Renal cortical epithelial cell (primary cell): ENCODE data around the gene KRCC1. TPM values are rescaled to one million over a fixed set of nuclear protein-coding genes. Genes with fewer than 3 reads are reported as not detected.
"Not testable (repeated sequence)": the region's sequence is repeated elsewhere in the genome, so short reads cannot be mapped to it uniquely, and the experiment has no call there.

Source experiments
- DNase-seq: peaks from one replicate; pipeline ENCODE4 v3.0.0-alpha.2; 2011; ENCODE audit warnings: low read depth
- total RNA-seq: library from RNA; depleted of rRNA; stranded (reverse); fragments of >200 nt; gene quantifications from 2 replicates; pipeline ENCODE4 v1.2.3, GENCODE V29; 2014

Gene KRCC1
- total RNA-seq, 1 donor from 2014 or later: 31.6 TPM

DNA sequence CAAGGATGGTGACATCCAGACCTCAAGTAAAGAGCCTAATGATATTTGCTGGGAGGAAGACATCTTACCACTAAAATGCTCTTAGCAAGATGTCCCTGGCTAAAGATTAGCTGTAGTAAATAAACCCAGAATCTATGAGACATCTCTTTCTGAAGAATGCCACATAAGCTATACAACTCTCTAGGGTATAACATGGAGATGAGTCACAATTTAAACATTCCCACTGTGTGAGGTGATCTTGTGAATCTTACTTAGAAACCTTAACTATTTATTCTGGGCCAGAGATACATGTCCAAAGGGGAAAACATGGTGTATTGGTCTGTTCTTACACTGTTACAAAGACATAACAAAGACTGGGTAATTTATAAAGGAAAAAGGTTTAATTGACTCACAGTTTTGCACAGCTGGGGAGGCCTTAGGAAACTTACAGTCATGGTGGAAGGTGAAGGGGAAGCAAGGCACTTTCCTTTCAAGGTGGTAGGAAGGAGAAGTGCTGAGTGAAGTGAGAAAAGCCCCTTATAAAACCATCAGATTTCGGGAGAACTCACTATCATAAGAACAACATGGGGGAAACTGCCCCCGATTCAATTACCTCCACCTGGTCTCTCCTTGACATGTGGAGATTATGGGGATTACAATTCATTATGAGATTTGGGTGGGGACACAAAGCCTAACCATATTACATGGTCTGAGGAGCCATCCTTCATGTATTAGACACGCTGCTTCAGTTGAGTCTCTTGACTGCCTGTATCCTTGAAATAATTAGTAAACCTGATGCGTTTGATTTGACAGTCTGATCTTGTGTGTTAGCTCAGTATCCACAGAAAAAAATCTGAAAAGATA, 17.1 kb downstream of the KRCC1 start:
- peak; percentile 95 for DNase-seq

DNA sequence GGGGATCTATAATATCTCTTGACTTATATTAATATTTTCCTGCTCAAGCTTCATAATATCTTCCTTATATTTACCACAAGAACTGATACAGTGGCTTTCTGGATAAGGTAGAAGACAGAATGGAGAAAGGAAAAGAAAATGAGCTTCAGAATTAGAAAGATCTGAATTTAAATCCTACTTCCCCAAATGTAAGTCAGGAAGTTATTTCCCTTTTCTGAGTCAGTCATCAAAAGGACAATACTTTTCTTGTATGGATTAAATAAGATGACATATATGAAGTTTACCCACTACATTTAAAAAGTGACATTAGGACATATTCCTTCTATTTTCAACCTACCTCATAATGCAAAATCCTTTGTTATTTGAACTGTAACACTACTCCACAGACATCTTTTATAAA, 19.0 kb downstream of the KRCC1 start:
- no peak for DNase-seq

DNA sequence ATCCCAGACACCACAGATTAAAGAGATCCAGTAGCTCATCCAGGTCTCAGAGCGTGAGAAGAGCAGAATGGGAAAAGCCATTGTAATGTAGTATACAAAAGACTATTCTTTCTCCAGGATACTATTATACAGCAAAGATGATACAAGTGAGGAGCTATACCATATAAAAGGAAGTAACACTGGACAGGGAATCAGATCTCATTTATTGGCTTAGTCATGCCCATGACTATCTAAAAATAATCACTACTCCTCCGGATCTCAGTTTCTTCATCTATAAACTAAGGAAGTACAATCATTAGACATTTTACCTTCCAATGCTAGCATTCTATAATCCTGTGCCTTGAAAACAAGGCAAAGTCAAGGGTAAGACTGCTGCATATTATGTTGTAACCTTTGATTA, 19.4 kb downstream of the KRCC1 start:
- DNase-seq: no peak

DNA sequence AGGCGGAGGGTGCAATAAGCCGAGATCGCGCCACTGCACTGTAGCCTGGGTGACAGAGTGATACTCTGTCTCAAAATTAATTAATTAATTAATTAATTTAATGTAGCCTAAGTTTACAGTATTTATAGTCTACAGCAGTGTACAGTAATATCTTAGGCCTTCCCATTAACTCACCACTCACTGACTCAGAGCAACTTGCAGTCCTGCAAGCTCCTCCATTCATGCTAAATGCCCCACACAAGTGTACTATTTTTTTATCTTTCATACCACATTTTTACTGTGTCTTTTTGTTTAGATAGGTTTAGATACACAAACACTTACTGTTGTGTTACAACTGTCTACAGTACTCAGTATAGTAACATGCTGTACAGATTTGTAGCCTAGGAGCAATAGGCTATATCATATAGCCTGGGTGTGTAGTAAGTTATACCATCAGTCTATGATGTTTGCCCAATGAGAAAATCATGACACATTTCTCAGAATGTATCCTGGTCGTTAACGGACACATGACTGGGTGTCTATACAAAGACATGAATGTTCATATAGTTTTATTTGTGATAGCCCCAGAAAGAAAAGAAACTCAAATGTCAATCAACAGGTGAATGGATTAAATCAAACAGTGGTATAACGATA, 23.4 kb downstream of the KRCC1 start:
- DNase-seq: no peak

DNA sequence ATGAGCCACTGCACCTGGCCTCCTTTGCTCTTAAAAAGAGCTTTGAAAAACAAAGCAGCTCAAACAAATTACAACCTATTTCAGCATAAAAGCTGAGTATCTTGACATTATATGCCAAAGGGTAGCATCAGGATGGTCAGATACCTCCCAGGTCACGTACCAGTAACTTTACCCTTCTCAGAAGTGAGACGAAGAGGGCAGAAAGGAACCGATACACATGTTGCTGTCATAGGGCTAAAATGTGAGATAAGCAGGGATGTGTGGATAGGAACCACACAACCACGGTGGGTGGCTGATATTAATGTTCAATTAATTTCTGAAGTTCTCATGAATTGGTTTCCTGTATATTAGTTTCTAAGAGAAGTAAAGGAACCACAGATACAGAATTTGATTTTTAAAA, 26.7 kb downstream of the KRCC1 start:
- DNase-seq: no peak

DNA sequence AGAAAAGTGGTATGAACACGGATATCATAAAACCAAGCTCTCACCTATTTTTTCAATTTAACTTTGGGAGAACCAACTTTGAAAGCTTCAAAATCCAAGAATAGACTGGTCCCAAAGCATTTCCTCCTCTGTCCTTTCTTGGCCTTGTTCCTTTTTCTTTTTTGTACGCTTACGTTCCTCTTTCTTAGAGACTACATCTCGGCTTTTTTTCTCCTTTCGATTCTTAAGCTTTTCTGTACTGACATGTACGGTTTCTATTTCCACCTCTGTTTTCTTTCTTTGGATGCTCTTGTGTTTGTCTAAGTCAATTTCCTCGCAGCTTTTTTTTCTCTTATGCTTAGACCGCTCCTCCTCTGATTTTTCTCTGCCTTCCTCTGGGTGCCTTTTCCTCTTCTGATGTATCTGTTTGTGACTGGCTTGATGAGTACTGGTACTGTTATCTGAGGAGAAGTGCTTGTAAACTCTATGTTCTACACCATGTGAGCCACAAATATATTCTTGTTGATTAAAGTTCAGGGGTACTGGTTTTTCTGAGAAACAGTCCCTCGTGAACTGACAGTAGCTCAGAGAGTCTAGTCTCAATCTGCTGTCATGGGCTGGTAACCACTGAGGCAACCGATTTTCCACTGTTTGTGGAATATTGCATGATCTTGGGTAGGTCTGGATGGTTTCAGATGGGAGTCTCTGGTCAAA, 27.7 kb downstream of the KRCC1 start:
- no peak for DNase-seq

DNA sequence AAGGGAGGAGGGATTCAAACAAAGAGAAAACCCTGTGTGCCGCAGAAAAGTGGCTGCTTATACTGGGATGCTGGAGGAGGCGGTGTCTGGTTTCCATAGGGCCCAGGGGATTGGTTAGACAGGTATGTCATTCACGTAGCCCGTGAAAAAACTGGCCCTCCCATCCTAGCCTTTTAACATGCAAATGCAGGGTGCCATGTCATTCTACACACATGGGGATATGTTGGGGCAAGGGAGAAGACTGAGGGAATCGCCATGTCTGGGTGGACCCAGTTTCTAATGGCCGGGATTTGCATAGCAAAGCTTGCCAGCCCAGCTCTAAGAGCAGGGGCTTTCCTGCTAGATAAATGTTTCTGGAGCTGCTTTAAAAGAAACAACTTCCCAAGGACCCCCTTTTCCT, 31.1 kb downstream of the KRCC1 start:
- no peak for DNase-seq

DNA sequence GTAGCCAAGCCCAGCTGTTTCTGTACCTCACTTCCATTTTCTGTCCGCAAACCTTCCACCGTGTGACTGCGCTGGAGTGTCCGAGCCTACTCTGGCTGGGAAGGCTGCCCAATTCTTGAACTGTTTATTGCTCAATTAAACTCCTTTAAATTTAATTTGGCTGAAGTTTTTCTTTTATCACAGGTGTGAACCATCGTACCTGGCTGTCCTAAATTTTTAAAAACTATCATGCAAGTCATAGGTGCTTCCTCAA, 33.0 kb downstream of the KRCC1 start:
- DNase-seq: no peak

DNA sequence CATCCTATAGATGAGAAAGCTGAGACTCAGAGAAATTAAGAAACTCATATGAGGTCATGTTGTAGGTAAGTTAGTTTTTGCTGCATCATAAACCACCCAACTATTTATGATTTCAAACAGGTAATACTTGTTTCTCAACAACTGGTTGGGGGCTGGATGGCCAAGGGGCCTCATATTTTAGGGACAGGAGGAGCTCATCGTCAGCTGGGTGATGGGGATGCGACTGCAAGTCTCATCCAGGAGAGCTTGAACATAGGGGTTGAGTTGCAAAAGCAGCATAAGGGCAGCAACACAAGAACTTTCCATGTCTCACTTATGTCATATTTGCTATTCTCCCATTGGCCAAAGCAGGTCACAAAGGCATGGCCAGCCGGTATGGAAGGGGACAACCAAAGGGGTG, 35.6 kb downstream of the KRCC1 start:
- no peak for DNase-seq

DNA sequence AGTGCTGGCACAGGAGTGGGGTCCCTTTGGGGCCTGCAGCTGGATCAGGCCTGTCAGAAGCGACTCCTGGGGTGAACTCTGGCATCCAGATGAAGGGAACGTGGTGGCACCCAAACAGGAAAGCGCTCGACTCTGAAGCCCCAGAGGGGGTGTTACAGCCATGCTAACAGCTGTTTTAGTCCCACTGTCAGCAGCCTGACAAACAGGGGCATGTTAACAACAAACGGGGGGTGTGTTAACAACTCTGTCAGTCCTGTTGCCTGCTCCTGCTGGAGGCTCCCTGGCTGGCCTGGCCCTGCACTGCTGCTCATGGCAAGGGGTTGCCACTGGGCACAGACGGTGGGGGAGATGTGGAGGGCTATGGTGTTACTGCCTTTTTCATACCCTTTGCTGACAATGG, 36.7 kb downstream of the KRCC1 start:
- DNase-seq: no peak

DNA sequence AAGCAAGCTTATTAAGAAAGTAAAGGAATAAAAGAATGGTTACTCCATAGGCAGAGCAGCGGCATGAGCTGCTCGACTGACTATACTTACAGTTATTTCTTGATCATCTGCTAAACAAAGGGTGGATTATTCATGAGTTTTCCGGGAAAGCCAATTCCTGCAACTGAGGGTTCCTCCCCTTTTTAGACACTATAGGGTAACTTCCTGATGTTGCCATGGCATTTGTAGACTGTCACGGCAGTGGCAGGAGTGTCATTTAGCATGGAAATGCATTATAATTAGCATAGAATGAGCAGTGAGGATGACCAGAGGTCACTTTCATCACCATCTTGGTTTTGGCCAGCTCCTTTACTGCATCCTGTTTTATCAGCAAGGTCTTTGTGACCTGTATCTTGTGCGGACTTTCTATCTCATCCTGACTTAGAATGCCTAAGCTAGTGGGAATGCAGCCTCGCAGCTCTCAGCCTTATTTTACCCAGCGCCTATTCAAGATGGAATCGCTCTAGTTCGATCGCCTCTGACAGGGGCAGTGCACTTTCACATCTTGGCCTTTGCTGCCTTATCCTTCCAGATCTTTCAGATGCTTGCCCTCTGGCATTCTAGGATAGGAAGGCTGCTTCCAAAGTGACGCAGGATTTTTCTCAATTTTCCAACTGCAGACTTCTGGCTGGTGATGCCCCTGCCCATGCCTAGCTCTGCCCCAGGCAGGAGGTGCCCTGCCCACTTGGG, 37.3 kb downstream of the KRCC1 start:
- DNase-seq: not testable (repeated sequence)

DNA sequence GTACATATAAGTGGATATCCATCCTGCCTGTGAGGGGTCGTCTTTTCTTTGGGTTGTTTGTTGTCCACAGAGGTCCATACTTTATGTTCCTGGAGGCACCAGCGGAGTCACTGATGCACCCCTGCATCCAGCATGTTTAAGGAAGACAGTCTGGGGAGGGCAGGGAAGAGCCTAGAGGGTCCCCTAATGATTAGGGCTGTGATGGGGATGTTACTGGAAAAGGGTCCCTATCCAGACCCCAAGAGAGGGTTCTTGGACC, 37.9 kb downstream of the KRCC1 start:
- not testable (repeated sequence) for DNase-seq

DNA sequence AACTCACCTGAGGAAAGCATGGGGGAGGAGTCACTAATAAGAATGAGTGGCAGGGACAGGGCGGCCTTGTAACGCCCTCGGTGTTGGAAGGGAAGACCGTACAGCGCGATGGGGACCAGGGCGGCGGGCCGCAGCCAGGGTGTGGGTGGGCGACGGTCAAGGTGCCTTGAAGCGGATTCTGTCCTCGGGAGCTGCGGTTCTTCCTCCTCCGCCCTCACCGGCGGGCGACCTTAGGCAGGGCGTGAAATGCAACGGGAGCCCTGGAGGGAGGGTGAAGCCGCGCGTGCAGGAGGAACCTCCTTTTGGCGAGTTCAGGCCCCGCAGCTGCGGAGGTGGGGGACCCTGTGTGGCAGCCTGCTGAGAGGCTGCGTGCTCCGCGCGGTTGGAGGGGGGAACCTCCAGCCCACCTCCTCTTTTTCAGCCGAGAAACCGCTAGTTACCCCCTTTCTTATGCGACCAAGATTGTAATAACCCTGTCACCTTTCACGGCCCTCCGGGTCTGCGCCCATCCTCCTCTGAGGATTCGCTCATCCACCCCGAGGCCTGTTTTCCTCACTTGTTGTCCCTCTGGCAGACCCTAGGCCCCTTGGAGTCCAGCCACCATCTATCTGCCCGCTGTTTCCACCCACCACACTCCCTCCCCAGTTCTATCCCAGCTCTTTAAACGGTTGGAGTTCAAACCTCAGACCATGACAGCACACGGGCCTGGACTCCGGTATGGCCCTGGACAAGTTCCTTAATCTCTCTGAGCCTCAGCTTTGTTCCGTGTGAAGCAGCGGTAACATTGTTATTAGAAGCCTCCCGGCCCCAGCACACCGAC, 38.4 kb downstream of the KRCC1 start:
- peak; percentile 43 for DNase-seq

DNA sequence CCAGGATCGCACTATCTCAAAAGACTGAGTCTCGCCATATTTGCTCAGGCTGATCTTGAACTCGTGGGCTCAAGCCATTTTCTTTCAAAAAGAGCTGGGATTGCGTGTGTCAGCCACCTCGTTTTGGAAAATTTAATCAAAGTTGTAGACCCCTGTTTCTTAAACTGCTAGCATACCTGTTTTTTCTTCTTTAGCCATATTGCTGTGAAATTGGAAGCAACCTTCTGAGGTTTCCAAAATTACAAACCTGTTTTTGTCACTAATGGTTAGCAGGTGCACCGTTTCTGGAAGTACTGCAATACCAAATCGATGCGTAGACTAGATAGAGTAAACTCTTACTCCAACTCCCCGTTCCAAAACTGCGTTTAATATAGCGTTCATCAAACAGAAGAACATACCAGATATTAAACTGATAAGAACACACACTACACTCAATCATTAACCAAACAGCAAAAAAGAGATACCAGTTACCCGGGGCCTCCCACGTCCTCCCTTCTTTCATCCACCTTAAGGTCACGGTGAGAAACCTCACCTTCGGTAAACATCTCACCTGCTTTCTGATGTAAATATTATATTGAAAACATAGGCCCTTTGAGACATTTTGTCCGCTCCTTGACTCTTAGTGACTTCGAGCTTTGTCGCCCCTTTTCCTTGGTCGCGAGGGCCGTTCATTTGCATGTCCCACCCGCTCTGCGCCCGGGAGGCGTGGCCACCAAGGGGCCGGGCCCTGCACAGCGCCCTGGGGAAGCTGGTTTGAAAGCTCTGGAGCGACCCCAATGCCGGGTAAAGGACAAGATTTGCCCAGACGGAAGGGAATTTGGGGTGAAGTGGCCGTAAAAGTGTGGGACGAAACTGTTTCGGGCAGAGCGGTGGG, 39.3 kb downstream of the KRCC1 start, which contains the start of gene RNU2-63P:
Gene RNU2-63P (minus strand): TSS at position 462 of the 874 bp plus-strand sequence.
- DNase-seq: peak; percentile 93

DNA sequence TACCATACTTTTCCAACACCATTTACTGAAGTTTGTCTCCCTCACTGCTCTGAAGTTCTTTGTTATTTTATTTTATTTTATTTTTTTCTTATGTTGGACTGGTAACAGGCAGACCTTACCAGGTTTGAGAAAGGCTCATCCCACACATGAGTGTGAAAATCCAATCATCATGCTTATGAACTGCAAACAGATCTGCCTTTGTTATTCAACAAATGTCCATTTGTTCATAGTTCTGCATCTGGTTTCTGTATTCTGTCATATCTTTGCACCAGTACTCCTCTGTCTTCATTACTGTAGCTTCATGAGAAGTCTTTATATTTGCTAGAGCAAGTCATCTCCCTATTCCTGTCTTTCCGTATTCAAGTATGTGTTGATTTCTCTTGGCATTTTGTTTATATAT, 44.6 kb downstream of the KRCC1 start:
- no peak for DNase-seq

DNA sequence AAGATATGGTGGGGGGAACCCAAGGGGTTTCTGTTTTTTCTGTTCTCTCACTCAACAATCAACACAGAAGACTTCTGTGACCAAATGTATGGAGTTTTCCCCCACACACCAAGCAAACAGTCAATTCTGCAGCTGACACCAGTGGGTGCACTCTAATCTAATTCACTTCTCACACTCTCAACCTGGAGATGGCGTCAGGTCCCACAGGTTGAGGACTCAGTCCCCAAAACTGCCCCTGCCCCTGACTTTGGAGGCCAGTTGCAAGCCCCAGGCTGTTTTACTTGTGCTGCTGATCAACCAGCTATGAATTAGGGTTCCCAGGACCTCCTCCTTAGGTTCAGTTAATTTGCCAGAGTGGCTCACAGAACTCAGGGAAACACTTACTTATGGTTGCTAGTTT, 45.4 kb downstream of the KRCC1 start:
- DNase-seq: no peak

DNA sequence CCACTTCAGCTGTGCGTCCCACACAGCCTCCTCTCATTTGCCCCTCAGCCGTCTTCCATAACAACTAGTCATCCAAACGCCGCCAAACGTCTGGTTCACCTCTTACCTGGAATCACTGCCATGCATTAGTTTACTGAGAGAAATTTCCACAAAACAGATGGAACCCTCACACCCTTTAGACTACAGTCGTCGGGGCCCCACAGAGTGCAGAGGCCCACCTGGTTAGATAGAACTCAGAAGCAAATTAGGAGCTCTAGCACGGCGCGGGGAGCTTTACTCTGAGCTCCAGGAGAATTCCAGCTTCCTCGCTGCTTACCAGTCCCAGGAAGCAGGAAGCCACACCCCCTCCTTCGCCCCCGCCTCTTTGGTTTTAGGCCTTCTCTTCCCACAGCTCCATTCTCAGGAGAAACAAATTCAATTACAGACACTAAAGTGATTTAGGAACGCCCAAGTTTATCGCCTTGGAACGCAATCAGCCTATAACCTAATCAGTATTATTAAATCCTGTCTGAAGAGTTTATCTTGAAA, 48.6 kb downstream of the KRCC1 start:
- no peak for DNase-seq

DNA sequence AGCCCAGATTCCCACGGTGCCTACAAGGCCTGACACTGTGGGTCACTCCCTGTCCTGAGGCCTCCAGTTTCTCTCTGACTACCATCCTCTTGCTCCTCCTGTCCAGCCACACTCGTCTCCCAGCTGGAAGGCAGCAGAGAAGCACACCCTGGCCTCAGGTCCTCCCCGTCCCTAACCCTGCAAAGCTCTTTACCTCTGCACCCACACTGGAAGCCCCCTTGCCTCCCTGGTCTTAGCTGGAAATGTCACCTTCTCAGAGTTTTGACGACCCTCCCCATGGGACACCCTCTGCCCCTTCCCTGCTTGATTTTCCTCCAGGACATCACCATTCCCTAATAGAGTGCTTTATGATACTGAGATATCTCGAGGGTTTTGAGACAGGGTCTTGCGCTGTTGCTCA, 49.8 kb downstream of the KRCC1 start:
- no peak for DNase-seq

DNA sequence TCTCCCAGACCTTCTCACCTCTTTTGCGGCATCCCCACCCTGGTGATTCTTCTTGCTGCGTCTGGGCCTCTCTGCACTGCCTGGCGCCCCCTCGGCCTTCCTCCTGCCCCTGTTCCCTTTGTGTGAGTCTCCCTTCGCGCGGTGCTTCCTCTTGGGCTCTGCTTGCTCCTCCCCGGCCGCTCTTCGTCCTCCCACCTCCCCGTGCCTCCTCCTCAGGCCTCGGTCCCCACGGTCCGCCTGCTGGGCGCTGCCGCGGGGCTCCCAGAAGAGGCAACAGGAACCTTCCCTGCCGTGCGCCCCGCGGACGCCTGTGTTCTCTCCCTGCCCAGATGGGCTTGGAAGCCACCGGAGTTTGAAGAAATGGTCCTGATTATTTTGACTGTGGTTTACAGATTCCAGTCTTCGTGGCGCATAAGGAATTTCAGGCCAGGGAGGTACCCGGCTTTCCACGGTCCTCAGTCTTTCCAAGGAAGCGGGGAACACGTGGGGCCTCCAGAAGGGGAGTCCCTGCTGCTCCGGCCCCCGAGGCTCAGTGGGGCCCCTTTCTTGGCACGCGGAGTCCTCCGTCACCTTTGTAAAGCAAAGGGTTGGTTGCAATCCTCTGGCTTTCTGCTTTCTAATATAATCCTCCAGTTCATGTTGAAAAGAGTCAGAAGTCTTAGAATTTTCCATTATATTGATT, 52.4 kb downstream of the KRCC1 start:
- DNase-seq: no peak

DNA sequence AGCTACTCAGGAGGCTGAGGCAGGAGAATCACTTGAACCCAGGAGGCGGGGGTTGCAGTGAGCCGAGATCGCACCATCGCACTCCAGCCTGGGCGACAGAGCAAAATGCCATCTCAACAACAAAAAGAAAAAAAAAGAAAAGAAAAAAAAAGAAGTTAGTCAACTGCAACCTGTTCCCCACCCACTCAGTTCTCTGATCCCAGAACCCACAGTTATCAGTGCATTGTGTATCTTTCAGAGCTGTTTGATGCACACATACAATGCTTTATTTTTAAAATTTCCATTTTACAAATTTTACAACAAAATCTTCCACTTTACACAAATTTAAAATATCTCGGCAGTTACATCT, 53.2 kb downstream of the KRCC1 start:
- DNase-seq: no peak
